Vagina (tissue), 2 donors: Measurements from ENCODE around the gene PROZ. TPM values are rescaled to one million over a fixed set of nuclear protein-coding genes. Genes with fewer than 3 reads are reported as not detected.
A peak's percentile ranks its signal among the peaks of the same experiment; 100 is the strongest.

ENCODE experiments used
- DNase-seq, 2 donors: peaks; one replicate each; pipeline ENCODE4 v3.0.0-alpha.2; 2017; ENCODE audit errors: extremely low spot score in 2 of 2
- H3K27ac ChIP-seq: fragments of 200-600 bp; sonication (generic); one replicate; pipeline ENCODE4 v1.5.1; 2019
- H3K27me3 ChIP-seq: fragments of 200-600 bp; sonication (generic); one replicate; pipeline ENCODE4 v1.5.1; 2019
- H3K36me3 ChIP-seq, 2 donors: fragments of 200-600 bp; sonication (generic); one replicate each; pipeline ENCODE4 v1.5.1; 2017 to 2019
- H3K4me1 ChIP-seq: fragments of 200-600 bp; sonication (generic); one replicate; pipeline ENCODE4 v1.5.1; 2019
- H3K4me3 ChIP-seq, 2 donors: fragments of 200-600 bp; sonication (generic); 1 replicate in 1 of 2; 2 replicates in 1 of 2; pipeline ENCODE4 v1.5.1; 2016 to 2019
- H3K9me3 ChIP-seq: fragments of 200-600 bp; sonication (generic); one replicate; pipeline ENCODE4 v1.5.1; 2019
- POLR2A ChIP-seq, 2 donors: fragments of 450-650 bp; IDR thresholded peaks; one replicate each; pipeline ENCODE4 v1.6.1; 2017; ENCODE audit warnings: antibody characterized with exemption in 2 of 2, mild to moderate bottlenecking in 2 of 2, moderate library complexity in 2 of 2
- POLR2AphosphoS5 ChIP-seq, 2 donors: sonication (generic); formaldehyde crosslinking; IDR thresholded peaks; one replicate each; pipeline ENCODE4 v1.9.0; 2017; ENCODE audit warnings: antibody characterized with exemption in 2 of 2, mild to moderate bottlenecking in 2 of 2, low read depth in 1 of 2; ENCODE audit not compliant: insufficient read depth in 1 of 2
- intact Hi-C: fragments of 100-400 bp; cut with DNase I; formaldehyde crosslinking; loops from one replicate; pipeline ENCODE4 v1.15.1; 2023
- total RNA-seq: library from RNA; depleted of rRNA; stranded (reverse); fragments of >200 nt; gene quantifications from one replicate; pipeline ENCODE4 v1.2.3, GENCODE V29; 2016
- TF ChIP-seq, protein P1 (sequence below), 3 experiments: fragments of 450-650 bp in 2 of 3; fragments of 200-600 bp in 1 of 3; sonication (generic) in 1 of 3; IDR thresholded peaks; one replicate each; pipeline ENCODE4 v1.5.1; 2017 to 2019; ENCODE audit warnings: antibody characterized with exemption in 3 of 3, mild to moderate bottlenecking in 2 of 3, moderate library complexity in 2 of 3

PROZ gene
- total RNA-seq, 1 donor from 2014 or later: not detected

- TF ChIP-seq, protein P1, sequence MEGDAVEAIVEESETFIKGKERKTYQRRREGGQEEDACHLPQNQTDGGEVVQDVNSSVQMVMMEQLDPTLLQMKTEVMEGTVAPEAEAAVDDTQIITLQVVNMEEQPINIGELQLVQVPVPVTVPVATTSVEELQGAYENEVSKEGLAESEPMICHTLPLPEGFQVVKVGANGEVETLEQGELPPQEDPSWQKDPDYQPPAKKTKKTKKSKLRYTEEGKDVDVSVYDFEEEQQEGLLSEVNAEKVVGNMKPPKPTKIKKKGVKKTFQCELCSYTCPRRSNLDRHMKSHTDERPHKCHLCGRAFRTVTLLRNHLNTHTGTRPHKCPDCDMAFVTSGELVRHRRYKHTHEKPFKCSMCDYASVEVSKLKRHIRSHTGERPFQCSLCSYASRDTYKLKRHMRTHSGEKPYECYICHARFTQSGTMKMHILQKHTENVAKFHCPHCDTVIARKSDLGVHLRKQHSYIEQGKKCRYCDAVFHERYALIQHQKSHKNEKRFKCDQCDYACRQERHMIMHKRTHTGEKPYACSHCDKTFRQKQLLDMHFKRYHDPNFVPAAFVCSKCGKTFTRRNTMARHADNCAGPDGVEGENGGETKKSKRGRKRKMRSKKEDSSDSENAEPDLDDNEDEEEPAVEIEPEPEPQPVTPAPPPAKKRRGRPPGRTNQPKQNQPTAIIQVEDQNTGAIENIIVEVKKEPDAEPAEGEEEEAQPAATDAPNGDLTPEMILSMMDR (IDR thresholded peaks at IDR 0.05): no peak
- TF ChIP-seq POLR2A (IDR thresholded peaks at IDR 0.05): no peak
- TF ChIP-seq POLR2AphosphoS5 (IDR thresholded peaks at IDR 0.05; ENCODE audit: insufficient read depth in 1 of 2, low read depth in 1 of 2): no peak
Observed at GRCh38 chr13:113140677-113141600, 17.5 kb upstream of the PROZ start.

GRCh38 chr13:113141601-113141970 lies 16.9 kb upstream of the PROZ start:
- intact Hi-C loops: no loop called here
- peaks cover 0 to 7% of the 10 kb centered on the region in 2 donors for H3K36me3 ChIP-seq
- TF ChIP-seq POLR2AphosphoS5 (IDR thresholded peaks at IDR 0.05; ENCODE audit: insufficient read depth in 1 of 2, low read depth in 1 of 2): no peak
- TF ChIP-seq, protein P1 (IDR thresholded peaks at IDR 0.05): no peak
- TF ChIP-seq POLR2A (IDR thresholded peaks at IDR 0.05): no peak
- no peaks in the 10 kb centered on the region for H3K4me1 ChIP-seq
- DNase-seq: no peak
- no peak overlapping the region for H3K27ac ChIP-seq
- H3K9me3 ChIP-seq: no peaks in the 10 kb centered on the region
- no peaks in the 10 kb centered on the region for H3K27me3 ChIP-seq
- no peak overlapping the region for H3K4me3 ChIP-seq

More at GRCh38 chr13:113140677-113141600, 17.5 kb upstream of the PROZ start:
- H3K9me3 ChIP-seq: no peaks in the 10 kb centered on the region
- intact Hi-C loops: no loop called here
- no peak overlapping the region for H3K27ac ChIP-seq
- H3K4me1 ChIP-seq: no peaks in the 10 kb centered on the region
- no peaks in the 10 kb centered on the region for H3K27me3 ChIP-seq
- peaks cover 0 to 7% of the 10 kb centered on the region in 2 donors for H3K36me3 ChIP-seq
- no peak overlapping the region for H3K4me3 ChIP-seq
- no peak for DNase-seq

DNA sequence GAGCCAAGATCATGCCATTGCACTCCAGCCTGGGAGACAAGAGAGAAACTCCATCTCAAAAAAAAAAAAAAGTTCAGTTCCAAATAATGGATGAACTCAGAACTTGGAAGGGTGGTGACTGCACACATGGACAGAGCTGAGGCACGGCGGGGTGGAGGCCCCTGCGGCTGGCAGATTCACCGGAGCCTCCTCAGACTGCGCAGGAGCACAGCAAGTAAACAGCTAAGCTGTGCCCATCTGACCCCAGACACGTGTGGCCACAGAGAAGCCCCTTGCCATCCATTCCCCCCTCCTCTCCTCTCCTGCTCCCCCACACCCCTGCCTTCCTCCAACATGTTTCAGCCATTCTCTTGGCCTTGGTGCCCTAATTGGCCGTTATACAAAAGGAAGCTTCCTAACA lies 15.6 kb upstream of the PROZ start:
- TF ChIP-seq POLR2A (IDR thresholded peaks at IDR 0.05) (no peak), POLR2AphosphoS5 (IDR thresholded peaks at IDR 0.05; ENCODE audit: insufficient read depth in 1 of 2, low read depth in 1 of 2) (no peak)
- TF ChIP-seq, protein P1 (IDR thresholded peaks at IDR 0.05): no peak

DNA sequence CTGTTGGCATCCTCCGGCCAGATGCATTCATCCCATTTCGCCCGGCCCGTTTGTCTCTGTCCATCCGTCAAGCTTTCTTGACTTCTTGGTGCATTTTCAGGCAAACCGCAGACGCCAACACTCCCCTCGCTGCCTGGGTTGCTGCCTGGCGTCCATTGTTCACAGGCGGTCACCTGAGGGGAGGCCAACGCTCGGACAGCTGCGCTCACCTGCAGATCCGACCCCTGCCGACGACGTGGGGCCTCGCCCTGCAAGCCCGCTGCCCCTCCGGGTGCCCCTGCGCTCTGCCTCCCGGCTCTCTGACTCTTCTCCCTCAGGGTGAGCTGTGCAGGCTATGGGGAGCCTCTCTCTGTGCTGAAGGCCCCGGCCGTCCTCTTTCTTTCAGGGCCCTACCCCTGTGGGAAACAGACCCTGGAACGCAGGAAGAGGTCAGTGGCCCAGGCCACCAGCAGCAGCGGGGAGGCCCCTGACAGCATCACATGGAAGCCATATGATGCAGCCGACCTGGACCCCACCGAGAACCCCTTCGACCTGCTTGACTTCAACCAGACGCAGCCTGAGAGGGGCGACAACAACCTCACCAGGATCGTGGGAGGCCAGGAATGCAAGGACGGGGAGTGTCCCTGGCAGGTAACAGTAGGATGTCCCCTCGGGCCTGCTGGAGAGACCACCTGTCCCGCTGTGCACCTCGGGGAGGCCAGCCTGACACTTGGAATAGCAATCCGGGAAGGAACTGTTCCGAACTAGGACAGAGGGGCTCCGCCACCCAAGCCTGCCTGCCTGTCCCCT lies 14.8 kb upstream of the PROZ start:
- DNase-seq: peak; percentile 70 to 91
- Histone ChIP-seq H3K27ac (no peak overlapping the region), H3K4me3 (no peak overlapping the region), H3K36me3 (peaks cover 0 to 7% of the 10 kb centered on the region in 2 donors), H3K4me1 (no peaks in the 10 kb centered on the region), H3K27me3 (no peaks in the 10 kb centered on the region), H3K9me3 (no peaks in the 10 kb centered on the region)
- intact Hi-C loops: no loop called here
- TF ChIP-seq, protein P1 (IDR thresholded peaks at IDR 0.05): no peak
- TF ChIP-seq POLR2A (IDR thresholded peaks at IDR 0.05): no peak
- TF ChIP-seq POLR2AphosphoS5 (IDR thresholded peaks at IDR 0.05; ENCODE audit: insufficient read depth in 1 of 2, low read depth in 1 of 2): no peak

More for the DNA sequence above, 15.6 kb upstream of the PROZ start:
- Histone ChIP-seq H3K36me3 (peaks cover 0 to 7% of the 10 kb centered on the region in 2 donors), H3K4me3 (no peak overlapping the region), H3K27me3 (no peaks in the 10 kb centered on the region), H3K4me1 (no peaks in the 10 kb centered on the region), H3K27ac (no peak overlapping the region), H3K9me3 (no peaks in the 10 kb centered on the region)
- DNase-seq: peak; percentile 61 to 67
- intact Hi-C loops: no loop called here
